Keratinocyte (primary cell): ENCODE measurements around the gene DPY19L1. TPM values are rescaled to one million over a fixed set of nuclear protein-coding genes. Genes with fewer than 3 reads are reported as not detected.

Experiments
- DNase-seq: peaks from one replicate; pipeline ENCODE4 v3.0.0-alpha.2; 2011; ENCODE audit warnings: low read depth, missing footprints, low spot score
- FAIRE-seq: peaks from 2 replicates; lab custom pipeline; 2011; peaks lifted over from hg19 to GRCh38; lab: Jason Lieb, UNC
- H2AFZ ChIP-seq: 2 replicates; pipeline ENCODE4 v1.6.0; 2012; ENCODE audit warnings: low read length, control low read depth, inconsistent platforms; ENCODE audit not compliant: control insufficient read depth
- H3K27ac ChIP-seq: 2 replicates; pipeline ENCODE4 v1.5.1; 2011; ENCODE audit warnings: low read length; ENCODE audit not compliant: control insufficient read depth, insufficient read depth
- H3K27me3 ChIP-seq: 3 replicates; pipeline ENCODE4 v1.6.0; 2011; ENCODE audit warnings: low read length; ENCODE audit not compliant: control insufficient read depth, insufficient read depth; ENCODE audit errors: extremely low read depth
- H3K36me3 ChIP-seq, 2 experiments: 2 replicates in 1 of 2; 3 replicates in 1 of 2; pipeline ENCODE4 v1.5.1; 2011; ENCODE audit warnings: low read length in 2 of 2, mild to moderate bottlenecking in 1 of 2; ENCODE audit not compliant: control insufficient read depth in 2 of 2, insufficient read depth in 2 of 2; ENCODE audit errors: extremely low read depth in 1 of 2
- H3K4me1 ChIP-seq: 3 replicates; pipeline ENCODE4 v1.5.1; 2011; ENCODE audit warnings: low read length; ENCODE audit not compliant: control insufficient read depth, insufficient read depth; ENCODE audit errors: extremely low read depth
- H3K4me2 ChIP-seq: 3 replicates; pipeline ENCODE4 v1.6.0; 2011; ENCODE audit warnings: low read depth, low read length; ENCODE audit not compliant: control insufficient read depth, insufficient read depth; ENCODE audit errors: extremely low read depth
- H3K4me3 ChIP-seq, 3 experiments: fragments of 200-600 bp in 1 of 3; sonication (generic) in 1 of 3; 2 replicates in 2 of 3; 3 replicates in 1 of 3; pipeline ENCODE4 v1.5.1; 2011 to 2016; ENCODE audit warnings: low read length in 3 of 3, mild to moderate bottlenecking in 3 of 3, control low read depth in 2 of 3, inconsistent platforms in 1 of 3, low read depth in 1 of 3, mixed read lengths in 1 of 3, mixed run types in 1 of 3, moderate library complexity in 1 of 3; ENCODE audit not compliant: control insufficient read depth in 2 of 3, insufficient read depth in 2 of 3; ENCODE audit errors: extremely low read depth in 1 of 3
- H3K79me2 ChIP-seq: 2 replicates; pipeline ENCODE4 v1.6.0; 2012; ENCODE audit warnings: low read length; ENCODE audit not compliant: control insufficient read depth, insufficient read depth
- H3K9ac ChIP-seq: 3 replicates; pipeline ENCODE4 v1.6.0; 2011; ENCODE audit warnings: low read length; ENCODE audit not compliant: control insufficient read depth, insufficient read depth; ENCODE audit errors: extremely low read depth
- H3K9me1 ChIP-seq: 3 replicates; pipeline ENCODE4 v1.6.0; 2011; ENCODE audit warnings: low read length; ENCODE audit not compliant: control insufficient read depth, insufficient read depth; ENCODE audit errors: extremely low read depth
- H3K9me3 ChIP-seq: 2 replicates; pipeline ENCODE4 v1.5.1; 2012; ENCODE audit warnings: low read depth, low read length; ENCODE audit not compliant: control insufficient read depth
- H4K20me1 ChIP-seq: 3 replicates; pipeline ENCODE4 v1.6.0; 2011; ENCODE audit warnings: low read length; ENCODE audit not compliant: control insufficient read depth, insufficient read depth; ENCODE audit errors: extremely low read depth
- CTCF ChIP-seq, 3 experiments: IDR thresholded peaks in 1 of 3; conservative IDR thresholded peaks in 1 of 3; optimal IDR thresholded peaks in 1 of 3; 2 replicates in 2 of 3; 3 replicates in 1 of 3; pipeline versions ENCODE3 to v1.5.1; 2011; ENCODE audit warnings: low read length in 3 of 3, mild to moderate bottlenecking in 3 of 3, moderate library complexity in 2 of 3, control low read depth in 1 of 3, inconsistent platforms in 1 of 3; ENCODE audit not compliant: insufficient read depth in 2 of 3; ENCODE audit errors: extremely low read depth in 1 of 3
- EZH2 ChIP-seq: IDR thresholded peaks from one replicate; pipeline ENCODE4 v1.6.1; 2012; ENCODE audit warnings: inconsistent platforms, mild to moderate bottlenecking, low read length, moderate library complexity
- dilution Hi-C: fragments of 300-500 bp; cut with MboI; formaldehyde crosslinking; loops from one replicate; pipeline ENCODE4 v1.7.0; 2020; ENCODE audit warnings: low sequenced_read_pairs; ENCODE audit not compliant: extremely low pct_ligation_motif_present
- polyA plus RNA-seq, 5 experiments: library from polyadenylated mRNA; depleted of rRNA in 3 of 5; stranded (reverse) in 3 of 5; stranded (forward) in 1 of 5; unstranded in 1 of 5; fragments of >200 nt; gene quantifications; 1 replicate in 1 of 5; 2 replicates in 3 of 5; 3 replicates in 1 of 5; pipeline versions ENCODE4 v1.2.1 to v1.2.3, GENCODE V29; 2011 to 2012; ENCODE audit warnings: missing spikeins in 2 of 5, low read depth in 1 of 5, low replicate concordance in 1 of 5

DPY19L1 gene
- polyA plus RNA-seq, 1 donor (not counting 4 experiments of a cell fraction or from before 2014, with no cell fraction given): 29.2 TPM

GRCh38 chr7:34895202-34895601, 142.1 kb downstream of the DPY19L1 start:
- no peak for FAIRE-seq

GRCh38 chr7:34889951-34890350, 147.3 kb downstream of the DPY19L1 start:
- FAIRE-seq: no peak
- H3K4me3 ChIP-seq: no peak overlapping the region
- H3K9me1 ChIP-seq: no peaks in the 10 kb centered on the region

More at GRCh38 chr7:34895202-34895601, 142.1 kb downstream of the DPY19L1 start:
- H4K20me1 ChIP-seq: no peaks in the 10 kb centered on the region
- H3K79me2 ChIP-seq: no peaks in the 10 kb centered on the region
- H3K9ac ChIP-seq: no peak overlapping the region
- no peak overlapping the region for H2AFZ ChIP-seq
- H3K27ac ChIP-seq: no peak overlapping the region
- dilution Hi-C loops: no loop called here
- H3K4me1 ChIP-seq: peaks cover 4% of the 10 kb centered on the region
- no peak for DNase-seq
- no peaks in the 10 kb centered on the region for H3K9me1 ChIP-seq
- no peak overlapping the region for H3K4me3 ChIP-seq
- no peaks in the 10 kb centered on the region for H3K27me3 ChIP-seq
- H3K36me3 ChIP-seq: no peaks in the 10 kb centered on the region
- no peaks in the 10 kb centered on the region for H3K9me3 ChIP-seq
- H3K4me2 ChIP-seq: no peak overlapping the region
- no peak for TF ChIP-seq EZH2

More at GRCh38 chr7:34889951-34890350, 147.3 kb downstream of the DPY19L1 start:
- Histone ChIP-seq H3K4me1 (peaks cover 4% of the 10 kb centered on the region), H3K9ac (no peak overlapping the region), H3K79me2 (no peaks in the 10 kb centered on the region), H2AFZ (no peak overlapping the region), H3K27me3 (no peaks in the 10 kb centered on the region), H3K9me3 (no peaks in the 10 kb centered on the region), H3K4me2 (no peak overlapping the region), H3K27ac (no peak overlapping the region), H4K20me1 (no peaks in the 10 kb centered on the region), H3K36me3 (no peaks in the 10 kb centered on the region)
- no peak for DNase-seq
- TF ChIP-seq CTCF (optimal IDR thresholded peaks at IDR 0.05 in 1 of 3, IDR thresholded peaks at IDR 0.05 in 1 of 3, conservative IDR thresholded peaks at IDR 0.05 in 1 of 3; ENCODE audit: extremely low read depth in 1 of 3, insufficient read depth in 2 of 3, low read length in 3 of 3) (no peak), EZH2 (no peak)
- dilution Hi-C loops: no loop called here
